HT-29 (cell line): ENCODE measurements around the gene LCOR. TPM values are rescaled to one million over a fixed set of nuclear protein-coding genes. Genes with fewer than 3 reads are reported as not detected.

Experiments
- DNase-seq: peaks from one replicate; pipeline ENCODE4 v3.0.0-alpha.2; 2015; ENCODE audit warnings: low spot score
- total RNA-seq: library from RNA; depleted of rRNA; stranded (reverse); fragments of >200 nt; shearing (Covaris generic); gene quantifications from 2 replicates; pipeline ENCODE4 v1.2.3, GENCODE V29; 2014

Gene LCOR
- total RNA-seq, 1 experiment from 2014 or later: 20.2 TPM

- DNase-seq: no peak
Observed at GRCh38 chr10:96889415-96890171, 57.5 kb downstream of the LCOR start.

- DNase-seq: no peak
Observed at GRCh38 chr10:96890172-96890513, 58.0 kb downstream of the LCOR start.

- no peak for DNase-seq
Observed at GRCh38 chr10:96890580-96890979, 58.5 kb downstream of the LCOR start.

- DNase-seq: no peak
Observed at GRCh38 chr10:96891840-96892239, 59.7 kb downstream of the LCOR start.

- DNase-seq: no peak
Observed at GRCh38 chr10:96895662-96896424, 63.7 kb downstream of the LCOR start.

- no peak for DNase-seq
Observed at GRCh38 chr10:96896884-96897589, 64.9 kb downstream of the LCOR start.

- no peak for DNase-seq
Observed at GRCh38 chr10:96902117-96902516, 70.0 kb downstream of the LCOR start.

- no peak for DNase-seq
Observed at GRCh38 chr10:96902731-96903358, 70.7 kb downstream of the LCOR start.

GRCh38 chr10:96904648-96905047 lies 72.5 kb downstream of the LCOR start:
- no peak for DNase-seq

- no peak for DNase-seq
Observed at GRCh38 chr10:96906864-96907263, 74.8 kb downstream of the LCOR start.

GRCh38 chr10:96910488-96911395 lies 78.6 kb downstream of the LCOR start:
- peak; percentile 71 for DNase-seq

- DNase-seq: no peak
Observed at GRCh38 chr10:96912405-96912804, 80.3 kb downstream of the LCOR start.

GRCh38 chr10:96913906-96914305 lies 81.8 kb downstream of the LCOR start:
- no peak for DNase-seq

- no peak for DNase-seq
Observed at GRCh38 chr10:96917628-96918027, 85.5 kb downstream of the LCOR start.

- no peak for DNase-seq
Observed at GRCh38 chr10:96918214-96919002, 86.3 kb downstream of the LCOR start.

- DNase-seq: no peak
Observed at GRCh38 chr10:96919785-96920430, 87.8 kb downstream of the LCOR start.

- DNase-seq: no peak
Observed at GRCh38 chr10:96921655-96922054, 89.6 kb downstream of the LCOR start.

- DNase-seq: no peak
Observed at GRCh38 chr10:96922978-96923948, 91.2 kb downstream of the LCOR start.
